CD4-positive, alpha-beta memory T cell (primary cell): ENCODE results near the gene TACC3. TPM values are rescaled to one million over a fixed set of nuclear protein-coding genes. Genes with fewer than 3 reads are reported as not detected.
A peak's percentile ranks its signal among the peaks of the same experiment; 100 is the strongest.

Source experiments
- CTCF ChIA-PET: fragments of 350-600 bp; sonication (Branson Sonifier 250); formaldehyde crosslinking; loops from one replicate; lab custom pipeline; 2021; ENCODE audit warnings: inconsistent platforms; ENCODE audit not compliant: partially characterized antibody; lab: Charles Lee
- POLR2A ChIA-PET: fragments of 350-600 bp; sonication (Branson Sonifier 250); formaldehyde crosslinking; loops from one replicate; lab custom pipeline; 2021; ENCODE audit not compliant: partially characterized antibody; lab: Charles Lee
- DNase-seq, 5 donors: peaks; one replicate each; pipeline versions ENCODE4 v3.0.0 to v3.0.0-alpha.2; 2020 to 2022; ENCODE audit warnings: mixed read lengths in 1 of 5
- H3K27ac ChIP-seq: one replicate; pipeline ENCODE4 v1.7.0; 2013; ENCODE audit warnings: low read depth, low read length
- H3K27me3 ChIP-seq: 2 replicates; pipeline ENCODE4 v1.7.0; 2013; ENCODE audit warnings: mild to moderate bottlenecking, low read length, moderate library complexity; ENCODE audit not compliant: insufficient read depth
- H3K36me3 ChIP-seq: 2 replicates; pipeline ENCODE4 v1.7.0; 2013; ENCODE audit warnings: mild to moderate bottlenecking, low read length, moderate library complexity; ENCODE audit not compliant: insufficient read depth
- H3K4me1 ChIP-seq: 2 replicates; pipeline ENCODE4 v1.7.0; 2013; ENCODE audit warnings: mild to moderate bottlenecking, low read length, moderate library complexity; ENCODE audit not compliant: insufficient read depth
- H3K4me3 ChIP-seq, 2 donors: one replicate each; pipeline ENCODE4 v1.7.0; 2013; ENCODE audit warnings: low read length in 2 of 2, mild to moderate bottlenecking in 1 of 2
- H3K9me3 ChIP-seq, 2 donors: one replicate each; pipeline ENCODE4 v1.7.0; 2013; ENCODE audit warnings: low read length in 2 of 2, control low read depth in 1 of 2; ENCODE audit not compliant: control insufficient read depth in 1 of 2
- H3K27ac Mint-ChIP-seq, 7 donors: one replicate each; pipeline ENCODE4 v1.8.0; 2020 to 2021; ENCODE audit warnings: mixed read lengths in 7 of 7, mild to moderate bottlenecking in 6 of 7, inconsistent platforms in 3 of 7, moderate library complexity in 3 of 7
- H3K27me3 Mint-ChIP-seq, 2 donors: one replicate each; pipeline ENCODE4 v1.8.0; 2020 to 2021; ENCODE audit warnings: mixed read lengths in 2 of 2
- H3K36me3 Mint-ChIP-seq, 2 donors: one replicate each; pipeline ENCODE4 v1.8.0; 2020 to 2021; ENCODE audit warnings: mixed read lengths in 2 of 2, inconsistent platforms in 1 of 2, mild to moderate bottlenecking in 1 of 2
- H3K4me1 Mint-ChIP-seq, 4 donors: one replicate each; pipeline ENCODE4 v1.8.0; 2020 to 2021; ENCODE audit warnings: mixed read lengths in 4 of 4, mild to moderate bottlenecking in 1 of 4
- H3K4me3 Mint-ChIP-seq, 8 donors: one replicate each; pipeline ENCODE4 v1.8.0; 2020 to 2021; ENCODE audit warnings: mixed read lengths in 8 of 8, mild to moderate bottlenecking in 7 of 8, moderate library complexity in 6 of 8, inconsistent platforms in 3 of 8
- H3K9me3 Mint-ChIP-seq, 8 donors: one replicate each; pipeline ENCODE4 v1.8.0; 2020 to 2021; ENCODE audit warnings: mixed read lengths in 8 of 8, mild to moderate bottlenecking in 5 of 8, inconsistent platforms in 3 of 8, moderate library complexity in 1 of 8
- intact Hi-C: fragments of 100-400 bp; cut with micrococcal nuclease; formaldehyde crosslinking; loops from one replicate; pipeline ENCODE4 v1.15.1; 2023
- polyA plus RNA-seq, 2 donors: library from polyadenylated mRNA; unstranded; fragments of 300-500 nt; fragmentation: Illumina TruSeq; gene quantifications; one replicate each; pipeline ENCODE4 v1.2.3, GENCODE V29; 2021
- total RNA-seq, 2 experiments: library from RNA; stranded (reverse); gene quantifications; one replicate each; pipeline ENCODE4 v1.2.3, GENCODE V29; 2021

TACC3 gene
- total and polyA plus RNA-seq, 4 experiments from 2014 or later: 37.3 to 136 (median 97.7) TPM

DNA sequence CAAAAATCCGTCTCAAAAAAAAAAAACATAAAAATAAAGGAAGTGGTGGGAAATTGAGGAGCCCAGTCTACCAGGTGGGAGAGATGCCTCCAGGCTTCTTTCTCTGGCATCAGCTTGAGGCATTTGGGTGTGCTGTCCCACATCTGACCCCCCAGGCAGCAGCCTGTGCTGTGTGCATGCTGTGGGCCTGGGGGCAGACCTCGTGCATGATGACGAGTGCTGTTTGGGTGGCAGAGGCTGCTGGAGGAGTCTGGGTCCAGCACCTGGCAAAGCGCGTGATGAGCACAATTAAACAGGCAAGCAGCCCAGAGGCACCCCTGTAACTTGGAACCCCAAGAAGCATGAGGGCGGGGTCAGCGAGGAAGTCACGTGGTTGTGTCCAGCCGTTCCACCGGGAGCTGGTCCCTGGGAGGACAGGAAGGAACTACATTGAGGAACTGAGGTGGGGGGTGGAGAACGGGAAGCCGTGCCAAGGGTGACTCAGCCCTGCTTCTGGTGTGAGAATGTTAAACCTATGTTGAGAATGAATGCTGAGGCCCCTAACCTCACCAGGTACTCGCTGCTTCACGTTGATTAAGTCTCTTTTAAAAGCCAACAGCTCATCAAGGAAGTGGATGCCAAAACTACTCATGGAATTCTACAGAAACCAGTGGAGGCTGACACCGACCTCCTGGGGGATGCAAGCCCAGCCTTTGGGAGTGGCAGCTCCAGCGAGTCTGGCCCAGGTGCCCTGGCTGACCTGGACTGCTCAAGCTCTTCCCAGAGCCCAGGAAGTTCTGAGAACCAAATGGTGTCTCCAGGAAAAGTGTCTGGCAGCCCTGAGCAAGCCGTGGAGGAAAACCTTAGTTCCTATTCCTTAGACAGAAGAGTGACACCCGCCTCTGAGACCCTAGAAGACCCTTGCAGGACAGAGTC, 6.1 kb downstream of the TACC3 start:
- Mint-ChIP-seq H3K27me3 (no peaks in the 10 kb centered on the region), H3K4me3 (no peak overlapping the region), H3K9me3 (peaks cover 0 to 5% (median 0%) of the 10 kb centered on the region in 8 donors), H3K4me1 (peaks cover 32 to 85% (median 48%) of the 10 kb centered on the region in 4 donors), H3K27ac (peak overlapping the region in 3 of 7 donors; percentile 16 to 41 (median 29)), H3K36me3 (peaks cover 30 to 54% of the 10 kb centered on the region in 2 donors)
- POLR2A ChIA-PET: interaction anchor here (0.6 to 7.3 kb wide), 3 partner anchors 9 to 34 kb away, joined by 5 to 196 read pairs (median 5); partner anchors contain the start of gene SLBP
- no peak overlapping the region for H3K27ac ChIP-seq
- no peak overlapping the region for H3K4me3 ChIP-seq
- no peaks in the 10 kb centered on the region for H3K9me3 ChIP-seq
- peak in 1 of 5 donors; percentile 35 for DNase-seq
- intact Hi-C loops: loop anchor here (2.0 to 10.0 kb wide), 2 partner anchors 15 to 687 kb away; partner anchors contain the start of genes CFAP99, SLBP and ZFYVE28
- no peaks in the 10 kb centered on the region for H3K27me3 ChIP-seq
- CTCF ChIA-PET: interaction anchor here (1.0 to 18.0 kb wide), 8 partner anchors 15 to 161 kb away, joined by 3 to 591 read pairs (median 4); partner anchors contain the start of gene SLBP
- peaks cover 71% of the 10 kb centered on the region for H3K4me1 ChIP-seq
- H3K36me3 ChIP-seq: peaks cover 48% of the 10 kb centered on the region

DNA sequence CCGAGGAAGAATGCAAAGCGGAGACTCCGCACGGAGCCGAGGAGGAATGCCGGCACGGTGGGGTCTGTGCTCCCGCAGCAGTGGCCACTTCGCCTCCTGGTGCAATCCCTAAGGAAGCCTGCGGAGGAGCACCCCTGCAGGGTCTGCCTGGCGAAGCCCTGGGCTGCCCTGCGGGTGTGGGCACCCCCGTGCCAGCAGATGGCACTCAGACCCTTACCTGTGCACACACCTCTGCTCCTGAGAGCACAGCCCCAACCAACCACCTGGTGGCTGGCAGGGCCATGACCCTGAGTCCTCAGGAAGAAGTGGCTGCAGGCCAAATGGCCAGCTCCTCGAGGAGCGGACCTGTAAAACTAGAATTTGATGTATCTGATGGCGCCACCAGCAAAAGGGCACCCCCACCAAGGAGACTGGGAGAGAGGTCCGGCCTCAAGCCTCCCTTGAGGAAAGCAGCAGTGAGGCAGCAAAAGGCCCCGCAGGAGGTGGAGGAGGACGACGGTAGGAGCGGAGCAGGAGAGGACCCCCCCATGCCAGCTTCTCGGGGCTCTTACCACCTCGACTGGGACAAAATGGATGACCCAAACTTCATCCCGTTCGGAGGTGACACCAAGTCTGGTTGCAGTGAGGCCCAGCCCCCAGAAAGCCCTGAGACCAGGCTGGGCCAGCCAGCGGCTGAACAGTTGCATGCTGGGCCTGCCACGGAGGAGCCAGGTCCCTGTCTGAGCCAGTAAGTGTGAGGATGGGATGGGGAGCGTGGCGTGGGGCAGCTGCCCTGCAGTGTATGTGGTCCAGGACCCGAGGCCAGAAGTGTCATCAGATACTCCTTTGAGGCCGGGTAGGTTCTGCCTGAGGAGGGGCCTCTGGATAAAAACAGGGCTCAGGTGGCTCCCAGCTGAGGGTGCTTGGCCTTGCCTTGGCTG, 7.0 kb downstream of the TACC3 start:
- intact Hi-C loops: loop anchor here (10.0 kb wide), 1 partner anchor 686 kb away; the partner anchor contains the start of genes CFAP99 and ZFYVE28
- Mint-ChIP-seq H3K27ac (peak overlapping the region in 3 of 7 donors; percentile 15 to 62 (median 32)), H3K4me1 (peaks cover 23 to 75% (median 39%) of the 10 kb centered on the region in 4 donors), H3K4me3 (no peak overlapping the region), H3K9me3 (peaks cover 0 to 5% (median 0%) of the 10 kb centered on the region in 8 donors), H3K27me3 (no peaks in the 10 kb centered on the region), H3K36me3 (peaks cover 34 to 57% of the 10 kb centered on the region in 2 donors)
- no peaks in the 10 kb centered on the region for H3K27me3 ChIP-seq
- CTCF ChIA-PET: interaction anchor here (1.3 to 18.0 kb wide), 2 partner anchors 13 to 37 kb away, joined by 3 to 591 read pairs; no protein-coding TSS in a partner anchor
- H3K36me3 ChIP-seq: peaks cover 58% of the 10 kb centered on the region
- no peak overlapping the region for H3K4me3 ChIP-seq
- H3K27ac ChIP-seq: no peak overlapping the region
- POLR2A ChIA-PET: interaction anchor here (1.1 to 1.5 kb wide), 2 partner anchors 35 kb away, joined by 5 read pairs; no protein-coding TSS in a partner anchor
- DNase-seq: no peak
- peaks cover 62% of the 10 kb centered on the region for H3K4me1 ChIP-seq
- no peaks in the 10 kb centered on the region for H3K9me3 ChIP-seq

DNA sequence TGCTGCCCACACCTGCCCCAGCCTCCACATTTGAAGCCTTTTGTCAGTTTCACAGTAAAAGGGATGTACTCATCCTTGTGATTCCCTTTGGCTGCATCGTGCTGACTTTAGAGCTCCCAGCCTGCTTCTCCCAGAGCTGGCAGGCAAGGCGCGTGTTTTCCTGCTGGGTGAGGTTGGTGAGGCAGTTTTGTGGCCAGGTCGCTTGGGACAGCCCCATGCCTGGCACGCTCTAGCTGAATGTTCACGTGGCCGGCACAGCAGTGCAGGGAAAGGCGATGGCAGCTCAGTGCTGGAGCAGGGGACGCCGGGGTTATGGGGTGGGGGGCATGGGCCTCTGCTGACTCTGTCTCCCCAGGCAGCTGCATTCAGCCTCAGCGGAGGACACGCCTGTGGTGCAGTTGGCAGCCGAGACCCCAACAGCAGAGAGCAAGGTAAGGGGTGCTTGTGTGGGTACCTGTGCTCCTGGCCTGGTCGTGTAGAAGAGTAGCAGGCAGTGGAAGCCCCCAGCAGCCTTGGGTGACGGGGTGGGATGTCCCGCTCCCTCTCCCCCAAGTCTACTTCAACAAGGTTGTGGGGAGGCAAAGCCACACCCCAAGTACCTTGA, 9.3 kb downstream of the TACC3 start:
- Mint-ChIP-seq H3K4me1 (peaks cover 12 to 53% (median 23%) of the 10 kb centered on the region in 4 donors), H3K9me3 (peaks cover 0 to 3% (median 0%) of the 10 kb centered on the region in 8 donors), H3K4me3 (no peak overlapping the region), H3K27me3 (no peaks in the 10 kb centered on the region), H3K36me3 (peaks cover 26 to 56% of the 10 kb centered on the region in 2 donors), H3K27ac (peak overlapping the region in 1 of 7 donors; percentile 8)
- H3K27me3 ChIP-seq: no peaks in the 10 kb centered on the region
- H3K9me3 ChIP-seq: no peaks in the 10 kb centered on the region
- intact Hi-C loops: no loop called here
- CTCF ChIA-PET: interaction anchor here (0.6 to 18.0 kb wide), 12 partner anchors 11 to 453 kb away, joined by 3 to 591 read pairs (median 3); partner anchors contain the start of gene SLBP
- H3K36me3 ChIP-seq: peaks cover 61% of the 10 kb centered on the region
- POLR2A ChIA-PET: interaction anchor here (1.0 to 2.3 kb wide), 4 partner anchors 9 to 39 kb away, joined by 3 to 7 read pairs (median 4); partner anchors contain the start of gene SLBP
- H3K4me1 ChIP-seq: peaks cover 38% of the 10 kb centered on the region
- H3K4me3 ChIP-seq: no peak overlapping the region
- H3K27ac ChIP-seq: no peak overlapping the region
- no peak for DNase-seq

DNA sequence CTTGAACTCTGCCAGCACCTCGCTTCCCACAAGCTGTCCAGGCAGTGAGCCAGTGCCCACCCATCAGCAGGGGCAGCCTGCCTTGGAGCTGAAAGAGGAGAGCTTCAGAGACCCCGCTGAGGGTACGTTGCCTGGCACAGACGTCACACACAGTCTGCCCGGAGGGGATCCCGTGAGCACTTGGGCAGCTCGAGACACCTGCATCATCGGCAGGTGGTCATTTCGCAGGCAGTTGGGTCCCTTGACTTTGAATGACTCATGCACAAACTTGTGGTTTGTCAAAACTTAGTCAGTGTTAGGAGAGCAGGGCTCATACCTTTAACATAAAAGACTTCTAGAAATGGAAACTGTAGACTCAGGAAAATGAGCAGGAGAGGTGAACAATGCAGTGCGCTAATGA, 9.9 kb downstream of the TACC3 start:
- Histone ChIP-seq H3K4me3 (no peak overlapping the region), H3K36me3 (peaks cover 61% of the 10 kb centered on the region), H3K4me1 (peaks cover 33% of the 10 kb centered on the region), H3K9me3 (no peaks in the 10 kb centered on the region), H3K27me3 (no peaks in the 10 kb centered on the region), H3K27ac (no peak overlapping the region)
- Mint-ChIP-seq H3K4me3 (no peak overlapping the region), H3K9me3 (peaks cover 0 to 3% (median 0%) of the 10 kb centered on the region in 8 donors), H3K4me1 (peaks cover 10 to 50% (median 20%) of the 10 kb centered on the region in 4 donors), H3K36me3 (peaks cover 25 to 56% of the 10 kb centered on the region in 2 donors), H3K27me3 (no peaks in the 10 kb centered on the region), H3K27ac (peak overlapping the region in 1 of 7 donors; percentile 57)
- no peak for DNase-seq
- POLR2A ChIA-PET: interaction anchor here (1.0 to 2.3 kb wide), 3 partner anchors 9 to 38 kb away, joined by 3 to 7 read pairs (median 3); partner anchors contain the start of gene SLBP
- intact Hi-C loops: no loop called here
- CTCF ChIA-PET: interaction anchor here (1.1 to 18.0 kb wide), 3 partner anchors 11 to 49 kb away, joined by 3 to 591 read pairs (median 3); no protein-coding TSS in a partner anchor

DNA sequence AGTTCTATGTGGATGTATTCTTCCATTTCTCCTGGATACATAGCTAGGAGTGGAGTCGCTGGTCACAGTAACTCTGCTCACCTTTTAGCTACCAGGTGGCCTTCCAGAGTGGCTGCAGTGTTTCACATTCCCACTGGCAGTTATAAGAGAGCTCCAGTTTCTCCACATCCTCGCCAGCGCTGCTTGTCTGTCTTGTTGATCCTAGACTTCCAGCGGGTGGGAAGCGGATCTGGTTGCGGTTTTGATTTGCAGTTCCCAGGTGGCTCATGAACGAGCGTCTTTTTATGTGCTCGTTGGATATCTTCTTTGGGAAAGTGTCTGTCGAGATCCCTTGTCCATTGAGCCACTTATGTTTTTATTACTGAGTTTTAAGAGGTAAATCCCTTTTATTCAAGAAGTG, 11.6 kb downstream of the TACC3 start:
- POLR2A ChIA-PET: interaction anchor here (1.0 kb wide), 1 partner anchor 42 kb away, joined by 3 read pairs; no protein-coding TSS in a partner anchor
- Mint-ChIP-seq H3K36me3 (peaks cover 28 to 62% of the 10 kb centered on the region in 2 donors), H3K4me1 (peaks cover 5 to 33% (median 13%) of the 10 kb centered on the region in 4 donors), H3K9me3 (peaks cover 0 to 7% (median 0%) of the 10 kb centered on the region in 8 donors), H3K4me3 (peak overlapping the region in 1 of 8 donors; percentile 22), H3K27me3 (no peaks in the 10 kb centered on the region), H3K27ac (peak overlapping the region in 1 of 7 donors; percentile 12)
- no peak for DNase-seq
- Histone ChIP-seq H3K4me3 (no peak overlapping the region), H3K9me3 (peaks cover 0 to 3% of the 10 kb centered on the region in 2 donors), H3K4me1 (peaks cover 21% of the 10 kb centered on the region), H3K27ac (no peak overlapping the region), H3K27me3 (no peaks in the 10 kb centered on the region), H3K36me3 (peaks cover 67% of the 10 kb centered on the region)
- CTCF ChIA-PET: interaction anchor here (0.7 to 18.0 kb wide), 4 partner anchors 21 to 167 kb away, joined by 3 to 591 read pairs (median 6); partner anchors contain the start of gene SLBP
- intact Hi-C loops: no loop called here

DNA sequence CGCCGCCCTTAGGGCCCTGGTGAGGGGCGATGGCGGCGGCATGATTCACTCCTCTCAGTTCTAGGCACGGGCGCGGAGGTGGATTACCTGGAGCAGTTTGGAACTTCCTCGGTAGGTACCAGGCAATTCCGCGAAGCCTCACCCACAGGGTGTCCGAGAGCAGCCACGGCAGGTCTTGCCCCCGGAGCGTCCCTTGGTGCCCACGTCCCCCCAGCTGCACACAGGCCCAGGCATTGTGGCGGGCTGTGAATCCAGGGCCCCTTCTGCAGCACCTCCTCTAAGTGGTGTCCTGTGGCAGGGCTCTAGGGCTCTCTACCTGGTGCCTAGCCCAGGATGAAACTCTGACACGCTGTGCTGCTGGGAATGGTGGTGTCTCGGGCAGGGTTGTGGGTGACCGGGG, 13.9 kb downstream of the TACC3 start:
- Histone ChIP-seq H3K4me3 (no peak overlapping the region), H3K27ac (no peak overlapping the region), H3K36me3 (peaks cover 61% of the 10 kb centered on the region), H3K27me3 (no peaks in the 10 kb centered on the region), H3K9me3 (peaks cover 0 to 9% of the 10 kb centered on the region in 2 donors), H3K4me1 (peaks cover 5% of the 10 kb centered on the region)
- intact Hi-C loops: no loop called here
- CTCF ChIA-PET: no interaction called here
- POLR2A ChIA-PET: no interaction called here
- H3K27ac Mint-ChIP-seq: peak overlapping the region in 1 of 7 donors; percentile 37
- H3K4me1 Mint-ChIP-seq: peaks cover 0 to 15% (median 1%) of the 10 kb centered on the region in 4 donors
- no peaks in the 10 kb centered on the region for H3K27me3 Mint-ChIP-seq
- H3K4me3 Mint-ChIP-seq: no peak overlapping the region
- H3K9me3 Mint-ChIP-seq: peaks cover 0 to 17% (median 6%) of the 10 kb centered on the region in 8 donors
- H3K36me3 Mint-ChIP-seq: peaks cover 32 to 57% of the 10 kb centered on the region in 2 donors
- no peak for DNase-seq
